ENCODE measurements around the gene ARID2. TPM values are rescaled to one million over a fixed set of nuclear protein-coding genes. Genes with fewer than 3 reads are reported as not detected.
A peak's percentile ranks its signal among the peaks of the same experiment; 100 is the strongest.

ARID2 gene
- total and polyA plus RNA-seq, 7 experiments from 2014 or later = 11.7 to 61.0 (median 48.3) TPM

DNA sequence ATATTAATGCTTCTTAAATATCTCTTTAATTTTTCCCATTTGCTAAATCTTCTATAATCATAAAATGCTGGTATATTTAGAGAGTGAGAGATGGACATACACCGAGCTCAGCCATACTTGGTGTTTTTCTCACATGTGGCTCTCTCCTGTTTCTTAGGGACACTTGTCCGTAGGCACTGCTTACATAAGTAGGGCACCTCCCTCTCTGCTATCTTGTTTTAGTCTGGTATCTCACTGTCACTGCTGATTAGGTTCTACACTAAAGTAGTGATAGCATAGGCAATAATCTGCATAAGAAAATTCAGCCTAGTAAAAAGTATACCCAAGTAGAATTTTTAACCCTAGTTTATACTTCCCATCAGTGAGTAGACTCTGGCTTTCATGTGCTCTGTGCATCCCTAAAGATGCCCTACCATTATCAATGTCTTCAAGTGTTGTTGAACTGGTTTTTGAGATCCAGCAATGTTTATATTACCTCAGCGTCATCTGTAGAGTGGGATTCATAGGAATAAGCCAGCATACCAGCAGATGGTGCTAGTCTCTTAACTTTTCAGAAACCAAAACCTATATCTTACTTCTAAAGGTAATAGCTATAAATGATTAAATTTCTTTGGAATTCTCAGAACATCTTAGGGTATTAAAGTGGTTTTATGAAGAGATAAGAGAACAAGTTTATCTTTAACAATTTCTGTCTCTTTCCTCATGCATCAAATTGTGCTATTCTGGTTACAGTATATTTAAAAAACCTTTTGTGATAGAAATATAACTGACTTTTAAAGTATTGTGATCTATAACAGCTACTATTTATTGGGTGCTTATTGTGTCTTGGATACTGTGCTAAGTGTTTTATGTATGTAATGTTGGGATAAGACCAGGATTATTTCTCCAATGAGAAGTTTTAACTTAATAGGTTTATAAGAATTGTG is 32.9 kb downstream of the ARID2 start:
- peaks cover under 1 to 20% (median 12%) of the 10 kb centered on the region in 5 donors for H3K36me3 Mint-ChIP-seq
- ChIA-PET POLR2A (interaction anchor here (1.1 kb wide), 1 partner anchor 10 kb away, joined by 3 read pairs; no protein-coding TSS in a partner anchor), CTCF (interaction anchor here (0.6 to 1.8 kb wide), 7 partner anchors 15 to 1259 kb away, joined by 3 to 6 read pairs (median 3); no protein-coding TSS in a partner anchor)
- no peaks in the 10 kb centered on the region for H3K27me3 ChIP-seq (ENCODE audit: control insufficient read depth in 2 of 2, insufficient read depth in 2 of 2, low read length in 2 of 2)
- H3K9me3 Mint-ChIP-seq = peaks cover 0 to 2% (median 0%) of the 10 kb centered on the region in 11 donors
- peaks cover 16 to 83% (median 64%) of the 10 kb centered on the region in 7 donors for H3K4me1 Mint-ChIP-seq
- H3K4me1 ChIP-seq (ENCODE audit: control insufficient read depth in 2 of 2, insufficient read depth in 2 of 2, low read length in 2 of 2) = peaks cover 0 to 7% of the 10 kb centered on the region in 2 donors
- peak overlapping the region in 1 of 9 donors; percentile 49 for H3K27ac Mint-ChIP-seq
- H3K36me3 ChIP-seq (ENCODE audit: control insufficient read depth in 2 of 3, insufficient read depth in 3 of 3, low read length in 3 of 3) = no peaks in the 10 kb centered on the region
- H3K27ac ChIP-seq (ENCODE audit: low read depth, low read length) = no peak overlapping the region
- ATAC-seq (peak; percentile 74), DNase-seq (peak in 7 of 9 donors; percentile 2 to 37 (median 14))
- intact Hi-C loops (cut with micrococcal nuclease) = loop anchor here (1.0 to 5.0 kb wide), 2 partner anchors 243 to 245 kb away; no protein-coding TSS in a partner anchor
- H3K9me3 ChIP-seq (ENCODE audit: control insufficient read depth in 2 of 3, low read length in 3 of 3) = no peaks in the 10 kb centered on the region
- H3K4me3 Mint-ChIP-seq = peak overlapping the region in 1 of 10 donors; percentile 31
- H3K27me3 Mint-ChIP-seq = no peaks in the 10 kb centered on the region
- H3K4me3 ChIP-seq (ENCODE audit: low read length) = no peak overlapping the region

DNA sequence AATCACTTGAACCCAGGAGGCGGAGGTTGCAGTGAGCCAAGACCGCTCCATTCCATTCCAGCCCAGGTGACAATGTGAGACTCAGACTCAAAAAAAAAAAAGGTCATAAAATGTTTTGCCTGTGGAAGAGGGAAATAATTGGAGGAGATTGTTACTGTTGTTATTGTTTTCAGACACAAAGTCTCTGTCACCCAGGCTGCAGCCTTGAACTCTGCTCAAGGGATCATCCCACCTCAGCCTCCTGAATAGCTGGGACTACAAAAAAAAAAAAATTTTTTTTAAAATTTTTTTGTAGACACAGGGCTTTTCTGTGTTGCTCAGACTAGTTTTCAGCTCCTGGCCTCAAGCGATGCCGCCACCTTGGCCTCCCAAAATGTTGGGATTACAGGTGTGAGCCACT is 33.9 kb downstream of the ARID2 start:
- no peaks in the 10 kb centered on the region for H3K27me3 Mint-ChIP-seq
- intact Hi-C loops (cut with micrococcal nuclease) = loop anchor here in 1 of 2 donors (5.0 kb wide), 1 partner anchor 244 kb away; no protein-coding TSS in a partner anchor
- ChIA-PET POLR2A (no interaction called here), CTCF (interaction anchor here (1.1 to 1.8 kb wide), 3 partner anchors 38 to 1258 kb away, joined by 3 to 6 read pairs (median 5); no protein-coding TSS in a partner anchor)
- no peak overlapping the region for H3K4me3 ChIP-seq (ENCODE audit: low read length)
- H3K4me1 Mint-ChIP-seq = peaks cover 19 to 84% (median 61%) of the 10 kb centered on the region in 7 donors
- ATAC-seq (no peak), DNase-seq (no peak)
- H3K36me3 Mint-ChIP-seq = peaks cover 0 to 26% (median 18%) of the 10 kb centered on the region in 5 donors
- peaks cover 0 to 7% of the 10 kb centered on the region in 2 donors for H3K4me1 ChIP-seq (ENCODE audit: control insufficient read depth in 2 of 2, insufficient read depth in 2 of 2, low read length in 2 of 2)
- no peaks in the 10 kb centered on the region for H3K9me3 ChIP-seq (ENCODE audit: control insufficient read depth in 2 of 3, low read length in 3 of 3)
- no peaks in the 10 kb centered on the region for H3K27me3 ChIP-seq (ENCODE audit: control insufficient read depth in 2 of 2, insufficient read depth in 2 of 2, low read length in 2 of 2)
- H3K4me3 Mint-ChIP-seq = no peak overlapping the region
- no peaks in the 10 kb centered on the region for H3K36me3 ChIP-seq (ENCODE audit: control insufficient read depth in 2 of 3, insufficient read depth in 3 of 3, low read length in 3 of 3)
- H3K9me3 Mint-ChIP-seq = peaks cover 0 to 8% (median under 1%) of the 10 kb centered on the region in 11 donors
- no peak overlapping the region for H3K27ac Mint-ChIP-seq
- no peak overlapping the region for H3K27ac ChIP-seq (ENCODE audit: low read depth, low read length)

DNA sequence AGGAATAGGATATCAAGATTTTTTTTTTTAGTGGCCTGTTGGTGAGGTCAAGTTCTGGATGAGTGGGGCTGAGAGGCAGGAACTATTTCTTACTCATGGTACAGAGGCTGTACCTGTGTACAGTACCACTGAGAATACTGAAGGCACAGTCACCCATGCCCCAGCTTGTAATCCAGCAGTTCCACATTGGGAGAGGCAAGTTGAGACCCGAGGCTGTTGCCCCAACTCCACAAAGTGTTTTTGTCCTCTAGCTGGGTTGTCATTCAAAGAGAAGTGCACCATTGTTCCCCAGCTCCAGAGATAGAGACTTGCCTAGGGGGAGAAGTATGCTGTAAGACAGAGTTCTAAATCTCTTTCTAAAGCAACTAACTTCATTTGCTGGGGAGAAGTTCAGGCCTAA is 38.7 kb downstream of the ARID2 start:
- Mint-ChIP-seq H3K27ac (no peak overlapping the region), H3K4me3 (peak overlapping the region in 1 of 10 donors; percentile 62), H3K9me3 (peaks cover 0 to 20% (median 5%) of the 10 kb centered on the region in 11 donors), H3K4me1 (peaks cover 23 to 79% (median 67%) of the 10 kb centered on the region in 7 donors), H3K36me3 (peaks cover 11 to 40% (median 38%) of the 10 kb centered on the region in 5 donors), H3K27me3 (no peaks in the 10 kb centered on the region)
- DNase-seq (no peak), ATAC-seq (no peak)
- H3K9me3 ChIP-seq (ENCODE audit: control insufficient read depth in 2 of 3, low read length in 3 of 3) = peaks cover 0 to 6% (median 0%) of the 10 kb centered on the region in 3 experiments
- no peaks in the 10 kb centered on the region for H3K36me3 ChIP-seq (ENCODE audit: control insufficient read depth in 2 of 3, insufficient read depth in 3 of 3, low read length in 3 of 3)
- H3K4me1 ChIP-seq (ENCODE audit: control insufficient read depth in 2 of 2, insufficient read depth in 2 of 2, low read length in 2 of 2) = peaks cover 0 to 7% of the 10 kb centered on the region in 2 donors
- no peak overlapping the region for H3K27ac ChIP-seq (ENCODE audit: low read depth, low read length)
- CTCF ChIA-PET = no interaction called here
- H3K4me3 ChIP-seq (ENCODE audit: low read length) = no peak overlapping the region
- POLR2A ChIA-PET = interaction anchor here (0.6 kb wide), 2 partner anchors 222 to 1749 kb away, joined by 3 read pairs; partner anchors contain the start of gene SCAF11
- intact Hi-C loops (cut with micrococcal nuclease) = no loop called here
- no peaks in the 10 kb centered on the region for H3K27me3 ChIP-seq (ENCODE audit: control insufficient read depth in 2 of 2, insufficient read depth in 2 of 2, low read length in 2 of 2)

DNA sequence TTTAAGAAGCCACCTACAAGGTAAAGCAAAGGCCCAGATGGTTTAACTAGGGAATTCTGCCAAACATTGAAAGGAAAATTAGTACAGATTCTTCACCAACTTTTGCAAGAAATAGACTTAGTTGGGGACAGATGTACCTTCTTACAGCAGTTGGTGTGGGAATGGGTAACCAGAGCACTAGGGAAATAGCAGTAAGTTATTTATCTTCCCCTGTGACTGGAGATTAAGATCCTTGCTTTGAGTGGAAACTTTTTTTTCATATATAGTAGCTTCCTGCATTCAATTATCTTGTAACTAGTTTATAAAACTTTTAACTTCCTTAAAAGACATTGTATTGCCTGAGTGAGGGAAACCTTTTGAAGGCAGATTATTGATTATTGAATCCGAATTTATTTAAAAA is 44.2 kb downstream of the ARID2 start:
- Mint-ChIP-seq H3K27ac (peak overlapping the region in 1 of 9 donors; percentile 20), H3K4me1 (peaks cover 18 to 78% (median 65%) of the 10 kb centered on the region in 7 donors), H3K36me3 (peaks cover 9 to 19% (median 14%) of the 10 kb centered on the region in 5 donors), H3K4me3 (peak overlapping the region in 1 of 10 donors; percentile 23), H3K9me3 (peaks cover 0 to 10% (median 3%) of the 10 kb centered on the region in 11 donors), H3K27me3 (no peaks in the 10 kb centered on the region)
- intact Hi-C loops (cut with micrococcal nuclease) = loop anchor here in 1 of 2 donors (2.0 kb wide), 1 partner anchor 15 kb away; no protein-coding TSS in a partner anchor
- ChIA-PET POLR2A (interaction anchor here (0.7 kb wide), 1 partner anchor 292 kb away, joined by 4 read pairs; no protein-coding TSS in a partner anchor), CTCF (no interaction called here)
- peaks cover 0 to 6% of the 10 kb centered on the region in 2 donors for H3K4me1 ChIP-seq (ENCODE audit: control insufficient read depth in 2 of 2, insufficient read depth in 2 of 2, low read length in 2 of 2)
- no peaks in the 10 kb centered on the region for H3K27me3 ChIP-seq (ENCODE audit: control insufficient read depth in 2 of 2, insufficient read depth in 2 of 2, low read length in 2 of 2)
- H3K9me3 ChIP-seq (ENCODE audit: control insufficient read depth in 2 of 3, low read length in 3 of 3) = peaks cover 0 to 6% (median 0%) of the 10 kb centered on the region in 3 experiments
- DNase-seq = no peak
- no peak overlapping the region for H3K4me3 ChIP-seq (ENCODE audit: low read length)
- no peaks in the 10 kb centered on the region for H3K36me3 ChIP-seq (ENCODE audit: control insufficient read depth in 2 of 3, insufficient read depth in 3 of 3, low read length in 3 of 3)
- no peak overlapping the region for H3K27ac ChIP-seq (ENCODE audit: low read depth, low read length)
- ATAC-seq = no peak

DNA sequence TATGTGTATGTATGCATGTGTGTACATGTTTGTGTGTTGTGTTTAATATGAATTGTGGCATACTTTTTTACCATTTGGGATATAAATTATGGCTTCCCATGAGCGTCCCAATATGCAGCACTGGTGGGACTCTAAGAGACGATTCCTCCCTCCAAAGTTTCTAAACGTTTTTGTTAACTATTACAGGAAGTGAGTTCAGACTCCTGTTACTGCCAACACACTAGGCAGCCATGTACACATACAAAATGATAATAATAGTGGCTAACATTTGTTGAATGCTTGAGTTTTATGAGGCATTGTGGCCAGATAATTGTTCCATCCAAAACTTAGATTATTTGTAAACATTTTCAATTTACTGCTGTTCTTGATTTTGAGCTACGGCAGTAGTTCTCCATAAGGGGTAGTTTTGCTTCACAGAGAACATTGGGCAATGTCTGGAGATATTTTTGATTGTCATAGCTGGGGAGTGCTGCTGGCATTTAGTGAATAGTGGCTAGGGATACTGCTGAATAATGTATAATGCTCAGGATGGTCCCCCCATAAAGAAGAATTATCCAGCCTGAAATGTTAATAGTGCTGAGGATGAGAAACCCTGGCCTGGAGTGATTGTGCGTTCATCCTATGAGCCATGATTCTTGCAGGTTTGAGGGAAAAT is 45.1 kb downstream of the ARID2 start:
- H3K9me3 Mint-ChIP-seq = peaks cover 0 to 3% (median under 1%) of the 10 kb centered on the region in 11 donors
- CTCF ChIA-PET = interaction anchor here (0.5 kb wide), 1 partner anchor 29 kb away, joined by 3 read pairs; no protein-coding TSS in a partner anchor
- DNase-seq (no peak), ATAC-seq (no peak)
- peaks cover 1 to 10% (median 8%) of the 10 kb centered on the region in 5 donors for H3K36me3 Mint-ChIP-seq
- Histone ChIP-seq H3K27me3 (ENCODE audit: control insufficient read depth in 2 of 2, insufficient read depth in 2 of 2, low read length in 2 of 2) (no peaks in the 10 kb centered on the region), H3K9me3 (ENCODE audit: control insufficient read depth in 2 of 3, low read length in 3 of 3) (peaks cover 0 to 1% (median 0%) of the 10 kb centered on the region in 3 experiments), H3K27ac (ENCODE audit: low read depth, low read length) (no peak overlapping the region), H3K4me1 (ENCODE audit: control insufficient read depth in 2 of 2, insufficient read depth in 2 of 2, low read length in 2 of 2) (peaks cover 0 to 6% of the 10 kb centered on the region in 2 donors), H3K4me3 (ENCODE audit: low read length) (no peak overlapping the region), H3K36me3 (ENCODE audit: control insufficient read depth in 2 of 3, insufficient read depth in 3 of 3, low read length in 3 of 3) (no peaks in the 10 kb centered on the region)
- peak overlapping the region in 4 of 9 donors; percentile 3 to 44 (median 34) for H3K27ac Mint-ChIP-seq
- POLR2A ChIA-PET = no interaction called here
- intact Hi-C loops (cut with micrococcal nuclease) = no loop called here
- peaks cover 12 to 70% (median 58%) of the 10 kb centered on the region in 7 donors for H3K4me1 Mint-ChIP-seq
- H3K4me3 Mint-ChIP-seq = peak overlapping the region in 2 of 10 donors; percentile 14 to 19
- no peaks in the 10 kb centered on the region for H3K27me3 Mint-ChIP-seq

DNA sequence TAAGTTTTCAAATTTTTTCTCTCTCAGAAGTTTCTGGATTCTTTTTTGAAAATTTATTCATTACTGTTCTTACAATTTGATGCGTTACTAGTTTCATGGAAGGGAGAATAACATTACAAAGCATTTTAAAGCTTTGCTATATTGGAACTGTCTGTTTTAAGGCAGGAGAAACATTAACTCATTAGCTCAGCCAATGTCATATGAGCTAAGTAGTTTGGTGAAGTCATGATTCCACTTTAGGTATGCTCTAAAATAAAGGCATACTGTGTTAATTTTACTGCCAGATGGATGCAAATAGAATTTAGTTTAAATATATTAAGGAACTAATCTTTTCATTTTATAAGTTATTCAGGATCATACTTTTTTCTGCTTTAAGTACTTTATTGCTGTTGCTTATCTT is 46.0 kb downstream of the ARID2 start:
- DNase-seq (no peak), ATAC-seq (no peak)
- Histone ChIP-seq H3K4me3 (ENCODE audit: low read length) (no peak overlapping the region), H3K9me3 (ENCODE audit: control insufficient read depth in 2 of 3, low read length in 3 of 3) (no peaks in the 10 kb centered on the region), H3K36me3 (ENCODE audit: control insufficient read depth in 2 of 3, insufficient read depth in 3 of 3, low read length in 3 of 3) (no peaks in the 10 kb centered on the region), H3K4me1 (ENCODE audit: control insufficient read depth in 2 of 2, insufficient read depth in 2 of 2, low read length in 2 of 2) (peaks cover 0 to 6% of the 10 kb centered on the region in 2 donors), H3K27me3 (ENCODE audit: control insufficient read depth in 2 of 2, insufficient read depth in 2 of 2, low read length in 2 of 2) (no peaks in the 10 kb centered on the region), H3K27ac (ENCODE audit: low read depth, low read length) (no peak overlapping the region)
- peaks cover 10 to 69% (median 53%) of the 10 kb centered on the region in 7 donors for H3K4me1 Mint-ChIP-seq
- no peak overlapping the region for H3K27ac Mint-ChIP-seq
- intact Hi-C loops (cut with micrococcal nuclease) = no loop called here
- ChIA-PET POLR2A (no interaction called here), CTCF (no interaction called here)
- H3K9me3 Mint-ChIP-seq = no peaks in the 10 kb centered on the region
- peaks cover 0 to 9% (median 5%) of the 10 kb centered on the region in 5 donors for H3K36me3 Mint-ChIP-seq
- H3K4me3 Mint-ChIP-seq = no peak overlapping the region
- H3K27me3 Mint-ChIP-seq = no peaks in the 10 kb centered on the region

All from naive thymus-derived CD4-positive, alpha-beta T cell (primary cell).